NT2/D1 (cell line): ENCODE results near the gene TSPYL2.

ENCODE experiments used
- SUZ12 ChIP-seq: IDR thresholded peaks from 2 replicates; pipeline ENCODE4 v1.6.1; 2011; ENCODE audit not compliant: insufficient read length, insufficient read depth; ENCODE audit errors: extremely low read depth
- ZNF274 ChIP-seq: IDR thresholded peaks from 2 replicates; pipeline ENCODE4 v1.6.1; 2011; ENCODE audit warnings: mild to moderate bottlenecking, low read depth, low read length

- TF ChIP-seq ZNF274 (no peak), SUZ12 (no peak)
Observed at GRCh38 chrX:53055244-53055849, 26.8 kb upstream of the TSPYL2 start.
